ENCODE data around the gene SYTL2. TPM values are rescaled to one million over a fixed set of nuclear protein-coding genes. Genes with fewer than 3 reads are reported as not detected.

The SYTL2 gene
- total RNA-seq, 3 donors from 2014 or later, result 10.1 to 189 (median 120) TPM

GRCh38 chr11:85755285-85755684, 55.7 kb downstream of the SYTL2 start:
- no peak overlapping the region for H3K4me3 ChIP-seq
- H3K36me3 ChIP-seq, result no peaks in the 10 kb centered on the region
- TF ChIP-seq CTCF (IDR thresholded peaks at IDR 0.05) (no peak), POLR2A (IDR thresholded peaks at IDR 0.05) (no peak), POLR2AphosphoS5 (IDR thresholded peaks at IDR 0.05) (no peak)
- no peak overlapping the region for H3K27ac ChIP-seq
- no peaks in the 10 kb centered on the region for H3K4me1 ChIP-seq
- H3K27me3 ChIP-seq, result no peaks in the 10 kb centered on the region
- intact Hi-C loops (cut with DNase I; ENCODE audit: low total_unique reads), result loop anchor here (5.0 kb wide), 1 partner anchor 517 kb away; no protein-coding TSS in a partner anchor
- no peaks in the 10 kb centered on the region for H3K9me3 ChIP-seq
- DNase-seq (ENCODE audit: low spot score in 2 of 2), result no peak

- TF ChIP-seq POLR2AphosphoS5 (IDR thresholded peaks at IDR 0.05) (no peak), POLR2A (IDR thresholded peaks at IDR 0.05) (no peak), CTCF (IDR thresholded peaks at IDR 0.05) (no peak)
- no peaks in the 10 kb centered on the region for H3K9me3 ChIP-seq
- no peaks in the 10 kb centered on the region for H3K27me3 ChIP-seq
- H3K4me1 ChIP-seq, result no peaks in the 10 kb centered on the region
- intact Hi-C loops (cut with DNase I; ENCODE audit: low total_unique reads), result no loop called here
- no peak overlapping the region for H3K4me3 ChIP-seq
- H3K36me3 ChIP-seq, result no peaks in the 10 kb centered on the region
- peak in 1 of 2 donors; percentile 35 for DNase-seq (ENCODE audit: low spot score in 2 of 2)
- no peak overlapping the region for H3K27ac ChIP-seq
Observed at GRCh38 chr11:85752890-85753581, 57.9 kb downstream of the SYTL2 start.

GRCh38 chr11:85752201-85752889, 58.6 kb downstream of the SYTL2 start:
- TF ChIP-seq CTCF (IDR thresholded peaks at IDR 0.05), result no peak
- no peak for TF ChIP-seq POLR2AphosphoS5 (IDR thresholded peaks at IDR 0.05)
- TF ChIP-seq POLR2A (IDR thresholded peaks at IDR 0.05), result no peak
- no peaks in the 10 kb centered on the region for H3K36me3 ChIP-seq
- peak overlapping the region in 1 of 2 donors; percentile 13 for H3K27ac ChIP-seq
- H3K4me1 ChIP-seq, result no peaks in the 10 kb centered on the region
- H3K4me3 ChIP-seq, result no peak overlapping the region
- intact Hi-C loops (cut with DNase I; ENCODE audit: low total_unique reads), result no loop called here
- DNase-seq (ENCODE audit: low spot score in 2 of 2), result no peak
- no peaks in the 10 kb centered on the region for H3K9me3 ChIP-seq
- no peaks in the 10 kb centered on the region for H3K27me3 ChIP-seq

- no peak for DNase-seq (ENCODE audit: low spot score in 2 of 2)
- no peak for TF ChIP-seq CTCF (IDR thresholded peaks at IDR 0.05)
- no peak for TF ChIP-seq POLR2AphosphoS5 (IDR thresholded peaks at IDR 0.05)
- TF ChIP-seq POLR2A (IDR thresholded peaks at IDR 0.05), result no peak
- Histone ChIP-seq H3K27me3 (no peaks in the 10 kb centered on the region), H3K4me1 (no peaks in the 10 kb centered on the region), H3K36me3 (no peaks in the 10 kb centered on the region), H3K27ac (peak overlapping the region in 1 of 2 donors; percentile 13), H3K4me3 (no peak overlapping the region), H3K9me3 (no peaks in the 10 kb centered on the region)
- intact Hi-C loops (cut with DNase I; ENCODE audit: low total_unique reads), result no loop called here
Observed at GRCh38 chr11:85751724-85752123, 59.2 kb downstream of the SYTL2 start.

- intact Hi-C loops (cut with DNase I; ENCODE audit: low total_unique reads), result no loop called here
- no peak for DNase-seq (ENCODE audit: low spot score in 2 of 2)
- Histone ChIP-seq H3K9me3 (no peaks in the 10 kb centered on the region), H3K4me1 (no peaks in the 10 kb centered on the region), H3K27me3 (no peaks in the 10 kb centered on the region), H3K4me3 (no peak overlapping the region), H3K27ac (peak overlapping the region in 1 of 2 donors; percentile 21), H3K36me3 (no peaks in the 10 kb centered on the region)
- TF ChIP-seq POLR2A (IDR thresholded peaks at IDR 0.05) (no peak), CTCF (IDR thresholded peaks at IDR 0.05) (no peak), POLR2AphosphoS5 (IDR thresholded peaks at IDR 0.05) (no peak)
Observed at GRCh38 chr11:85750646-85751045, 60.3 kb downstream of the SYTL2 start.

Measured in breast epithelium (tissue), 4 donors.